ENCODE results near the gene MAZ. TPM values are rescaled to one million over a fixed set of nuclear protein-coding genes. Genes with fewer than 3 reads are reported as not detected.

MAZ gene
- total and polyA plus RNA-seq, 4 donors, result 16.0 to 272 (median 45.1) TPM

GRCh38 chr16:29816694-29817441 is 10.5 kb downstream of the MAZ start:
- Histone ChIP-seq H3K27ac (ENCODE audit: low read depth in 1 of 2, low read length in 2 of 2) (peak overlapping the region; percentile 84 to 93), H3K36me3 (ENCODE audit: control insufficient read depth in 4 of 4, insufficient read depth in 3 of 4, low read depth in 1 of 4, low read length in 3 of 4) (peaks cover 0 to 9% (median 0%) of the 10 kb centered on the region in 4 donors), H3K9ac (ENCODE audit: low read depth in 1 of 2, low read length in 2 of 2) (peak overlapping the region; percentile 5 to 83), H3K27me3 (ENCODE audit: control insufficient read depth in 4 of 4, insufficient read depth in 4 of 4, low read length in 3 of 4) (no peaks in the 10 kb centered on the region), H3K9me3 (ENCODE audit: control insufficient read depth in 4 of 4, low read length in 3 of 4) (no peaks in the 10 kb centered on the region), H3K4me1 (ENCODE audit: control insufficient read depth in 4 of 4, insufficient read depth in 4 of 4, low read length in 3 of 4) (peaks cover 17 to 55% (median 39%) of the 10 kb centered on the region in 4 donors), H3K4me3 (ENCODE audit: low read depth in 1 of 3, low read length in 3 of 3) (peak overlapping the region; percentile 79 to 90 (median 89))
- TF ChIP-seq YY1 (IDR thresholded peaks at IDR 0.05) (no peak), CTCF (IDR thresholded peaks at IDR 0.05; ENCODE audit: low read depth, low read length, missing input control) (peak; percentile 6)
- 3% methylated on average over 37 of the region's 37 CpGs for WGBS
- peak; percentile 58 for DNase-seq (ENCODE audit: low spot score)

GRCh38 chr16:29818082-29818481 is 11.8 kb downstream of the MAZ start:
- 94% methylated on average over 4 of the region's 4 CpGs for WGBS
- H3K4me3 ChIP-seq (ENCODE audit: low read depth in 1 of 3, low read length in 3 of 3), result no peak overlapping the region
- no peaks in the 10 kb centered on the region for H3K27me3 ChIP-seq (ENCODE audit: control insufficient read depth in 4 of 4, insufficient read depth in 4 of 4, low read length in 3 of 4)
- TF ChIP-seq ZBTB33 (IDR thresholded peaks at IDR 0.05) (no peak), RAD21 (IDR thresholded peaks at IDR 0.05) (no peak), SP1 (IDR thresholded peaks at IDR 0.05) (no peak), FOXA1 (IDR thresholded peaks at IDR 0.05) (no peak), NR2F2 (IDR thresholded peaks at IDR 0.05) (no peak), GABPA (IDR thresholded peaks at IDR 0.05 in 1 of 2, conservative IDR thresholded peaks at IDR 0.05 in 1 of 2) (no peak), MAX (IDR thresholded peaks at IDR 0.05) (no peak), YY1 (IDR thresholded peaks at IDR 0.05) (no peak), CTCF (IDR thresholded peaks at IDR 0.05; ENCODE audit: low read depth, low read length, missing input control) (no peak), TAF1 (conservative IDR thresholded peaks at IDR 0.05) (no peak), ATF3 (IDR thresholded peaks at IDR 0.05) (no peak), RXRA (IDR thresholded peaks at IDR 0.05) (no peak), EGR1 (IDR thresholded peaks at IDR 0.05; ENCODE audit: low read depth in 2 of 2) (no peak), FOXA2 (IDR thresholded peaks at IDR 0.05) (no peak), HNF4G (IDR thresholded peaks at IDR 0.05) (no peak)
- no peak overlapping the region for H3K27ac ChIP-seq (ENCODE audit: low read depth in 1 of 2, low read length in 2 of 2)
- peaks cover 0 to 9% (median 0%) of the 10 kb centered on the region in 4 donors for H3K36me3 ChIP-seq (ENCODE audit: control insufficient read depth in 4 of 4, insufficient read depth in 3 of 4, low read depth in 1 of 4, low read length in 3 of 4)
- H3K9ac ChIP-seq (ENCODE audit: low read depth in 1 of 2, low read length in 2 of 2), result no peak overlapping the region
- peaks cover 14 to 55% (median 40%) of the 10 kb centered on the region in 4 donors for H3K4me1 ChIP-seq (ENCODE audit: control insufficient read depth in 4 of 4, insufficient read depth in 4 of 4, low read length in 3 of 4)
- no peaks in the 10 kb centered on the region for H3K9me3 ChIP-seq (ENCODE audit: control insufficient read depth in 4 of 4, low read length in 3 of 4)
- DNase-seq (ENCODE audit: low spot score), result no peak
